WTC11 (cell line): Measurements from ENCODE around the gene PNMA8A.

Experiments
- ATF3 ChIP-seq: sonication (generic); formaldehyde crosslinking; conservative IDR thresholded peaks from 2 replicates; pipeline ENCODE4 v1.8.1; 2022; ENCODE audit warnings: mild to moderate bottlenecking, missing genetic modification reagents
- CTCF ChIP-seq: fragments of 200-600 bp; IDR thresholded peaks from 2 replicates; pipeline ENCODE4 v1.8.0; 2022; ENCODE audit warnings: antibody characterized with exemption
- E2F1 ChIP-seq: sonication (generic); formaldehyde crosslinking; IDR thresholded peaks from 2 replicates; pipeline ENCODE4 v1.8.0; 2022; ENCODE audit warnings: mild to moderate bottlenecking, missing genetic modification reagents
- E2F5 ChIP-seq: sonication (generic); formaldehyde crosslinking; IDR thresholded peaks from 2 replicates; pipeline ENCODE4 v1.8.1; 2022; ENCODE audit warnings: mild to moderate bottlenecking, moderate library complexity, missing genetic modification reagents
- MAX ChIP-seq: sonication (generic); formaldehyde crosslinking; IDR thresholded peaks from 2 replicates; pipeline ENCODE4 v1.8.0; 2022; ENCODE audit warnings: mild to moderate bottlenecking, missing genetic modification reagents
- PRRX2 ChIP-seq: fragments of 250-450 bp; sonication (Bioruptor Pico); IDR thresholded peaks from 2 replicates; pipeline ENCODE4 v1.8.0; 2021; ENCODE audit warnings: mild to moderate bottlenecking
- TEAD1 ChIP-seq: sonication (generic); formaldehyde crosslinking; IDR thresholded peaks from 2 replicates; pipeline ENCODE4 v1.8.0; 2022; ENCODE audit warnings: mild to moderate bottlenecking, missing genetic modification reagents
- USF2 ChIP-seq: sonication (generic); formaldehyde crosslinking; IDR thresholded peaks from 2 replicates; pipeline ENCODE4 v1.8.1; 2023; ENCODE audit warnings: mild to moderate bottlenecking, missing genetic modification reagents, moderate library complexity
- ZNF263 ChIP-seq: sonication (generic); formaldehyde crosslinking; IDR thresholded peaks from 2 replicates; pipeline ENCODE4 v1.8.1; 2022; ENCODE audit warnings: low read depth, mild to moderate bottlenecking, moderate library complexity, missing genetic modification reagents
- TF ChIP-seq, protein P1 (sequence below): sonication (generic); formaldehyde crosslinking; conservative IDR thresholded peaks from 2 replicates; pipeline ENCODE4 v1.8.1; 2023; ENCODE audit warnings: mild to moderate bottlenecking, low read depth, missing genetic modification reagents, moderate library complexity
- TF ChIP-seq, protein P2 (sequence below): sonication (generic); formaldehyde crosslinking; IDR thresholded peaks from 2 replicates; pipeline ENCODE4 v1.8.1; 2023; ENCODE audit warnings: mild to moderate bottlenecking, moderate library complexity, missing genetic modification reagents

- no peak for TF ChIP-seq E2F5 (CRISPR knock-in tag)
- no peak for TF ChIP-seq CTCF
- no peak for TF ChIP-seq E2F1 (CRISPR knock-in tag)
- TF ChIP-seq ZNF263 (CRISPR knock-in tag): no peak
- no peak for TF ChIP-seq MAX (CRISPR knock-in tag)
- TF ChIP-seq TEAD1 (CRISPR knock-in tag): no peak
- TF ChIP-seq PRRX2 (CRISPR knock-in tag): no peak
- no peak for TF ChIP-seq USF2 (CRISPR knock-in tag)
- TF ChIP-seq, protein P1, sequence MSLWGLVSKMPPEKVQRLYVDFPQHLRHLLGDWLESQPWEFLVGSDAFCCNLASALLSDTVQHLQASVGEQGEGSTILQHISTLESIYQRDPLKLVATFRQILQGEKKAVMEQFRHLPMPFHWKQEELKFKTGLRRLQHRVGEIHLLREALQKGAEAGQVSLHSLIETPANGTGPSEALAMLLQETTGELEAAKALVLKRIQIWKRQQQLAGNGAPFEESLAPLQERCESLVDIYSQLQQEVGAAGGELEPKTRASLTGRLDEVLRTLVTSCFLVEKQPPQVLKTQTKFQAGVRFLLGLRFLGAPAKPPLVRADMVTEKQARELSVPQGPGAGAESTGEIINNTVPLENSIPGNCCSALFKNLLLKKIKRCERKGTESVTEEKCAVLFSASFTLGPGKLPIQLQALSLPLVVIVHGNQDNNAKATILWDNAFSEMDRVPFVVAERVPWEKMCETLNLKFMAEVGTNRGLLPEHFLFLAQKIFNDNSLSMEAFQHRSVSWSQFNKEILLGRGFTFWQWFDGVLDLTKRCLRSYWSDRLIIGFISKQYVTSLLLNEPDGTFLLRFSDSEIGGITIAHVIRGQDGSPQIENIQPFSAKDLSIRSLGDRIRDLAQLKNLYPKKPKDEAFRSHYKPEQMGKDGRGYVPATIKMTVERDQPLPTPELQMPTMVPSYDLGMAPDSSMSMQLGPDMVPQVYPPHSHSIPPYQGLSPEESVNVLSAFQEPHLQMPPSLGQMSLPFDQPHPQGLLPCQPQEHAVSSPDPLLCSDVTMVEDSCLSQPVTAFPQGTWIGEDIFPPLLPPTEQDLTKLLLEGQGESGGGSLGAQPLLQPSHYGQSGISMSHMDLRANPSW: no peak
- TF ChIP-seq ATF3 (CRISPR knock-in tag): no peak
- TF ChIP-seq, protein P2, sequence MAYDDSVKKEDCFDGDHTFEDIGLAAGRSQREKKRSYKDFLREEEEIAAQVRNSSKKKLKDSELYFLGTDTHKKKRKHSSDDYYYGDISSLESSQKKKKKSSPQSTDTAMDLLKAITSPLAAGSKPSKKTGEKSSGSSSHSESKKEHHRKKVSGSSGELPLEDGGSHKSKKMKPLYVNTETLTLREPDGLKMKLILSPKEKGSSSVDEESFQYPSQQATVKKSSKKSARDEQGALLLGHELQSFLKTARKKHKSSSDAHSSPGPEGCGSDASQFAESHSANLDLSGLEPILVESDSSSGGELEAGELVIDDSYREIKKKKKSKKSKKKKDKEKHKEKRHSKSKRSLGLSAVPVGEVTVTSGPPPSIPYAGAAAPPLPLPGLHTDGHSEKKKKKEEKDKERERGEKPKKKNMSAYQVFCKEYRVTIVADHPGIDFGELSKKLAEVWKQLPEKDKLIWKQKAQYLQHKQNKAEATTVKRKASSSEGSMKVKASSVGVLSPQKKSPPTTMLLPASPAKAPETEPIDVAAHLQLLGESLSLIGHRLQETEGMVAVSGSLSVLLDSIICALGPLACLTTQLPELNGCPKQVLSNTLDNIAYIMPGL (CRISPR knock-in tag): no peak
Observed at GRCh38 chr19:46447824-46448223, 23.5 kb downstream of the PNMA8A start.
